Muscle of leg (tissue), 11 donors: ENCODE results near the gene ZMAT5. TPM values are rescaled to one million over a fixed set of nuclear protein-coding genes. Genes with fewer than 3 reads are reported as not detected.
"Not testable (repeated sequence)": the region's sequence is repeated elsewhere in the genome, so short reads cannot be mapped to it uniquely, and the experiment has no call there.

Source experiments
- DNase-seq: peaks from one replicate; pipeline ENCODE4 v3.0.0; 2013
- H3K27ac ChIP-seq: one replicate; pipeline ENCODE4 v1.5.1; 2013; ENCODE audit warnings: mild to moderate bottlenecking, low read length, control low read depth
- H3K27me3 ChIP-seq: one replicate; pipeline ENCODE4 v1.6.1; 2013; ENCODE audit warnings: low read length; ENCODE audit not compliant: control insufficient read depth, insufficient read depth
- H3K36me3 ChIP-seq: one replicate; pipeline ENCODE4 v1.6.1; 2013; ENCODE audit warnings: low read length; ENCODE audit not compliant: control insufficient read depth, insufficient read depth
- H3K4me1 ChIP-seq: one replicate; pipeline ENCODE4 v1.6.1; 2013; ENCODE audit warnings: low read length; ENCODE audit not compliant: control insufficient read depth, insufficient read depth
- H3K4me3 ChIP-seq: one replicate; pipeline ENCODE4 v1.5.1; 2013; ENCODE audit warnings: low read length, control low read depth
- H3K9me3 ChIP-seq: replicated peaks from 2 replicates; pipeline ENCODE4 v1.6.1; 2013; ENCODE audit warnings: low read depth, low read length; ENCODE audit not compliant: control insufficient read depth
- WGBS: methylation state at CpG from one replicate; pipeline ENCODE4 v1.1.5; 2013; ENCODE audit warnings: missing lambda C conversion rate; ENCODE audit not compliant: insufficient coverage; 5-methylcytosine and 5-hydroxymethylcytosine counted together
- polyA plus RNA-seq, 8 donors: library from polyadenylated mRNA; unstranded; fragments of 120-200 nt; gene quantifications; one replicate each; pipeline versions ENCODE4 v1.2.1 to v1.2.3, GENCODE V29; 2013; ENCODE audit warnings: inconsistent platforms in 1 of 8, low replicate concordance in 1 of 8; ENCODE audit not compliant: insufficient read length in 8 of 8, insufficient read depth in 1 of 8
- total RNA-seq: library from RNA; stranded (reverse); fragments of 120-200 nt; gene quantifications from one replicate; pipeline ENCODE4 v1.2.4, GENCODE V29; 2013

ZMAT5 gene
- total and polyA plus RNA-seq, 9 donors = 15.4 to 23.5 (median 18.4) TPM

DNA sequence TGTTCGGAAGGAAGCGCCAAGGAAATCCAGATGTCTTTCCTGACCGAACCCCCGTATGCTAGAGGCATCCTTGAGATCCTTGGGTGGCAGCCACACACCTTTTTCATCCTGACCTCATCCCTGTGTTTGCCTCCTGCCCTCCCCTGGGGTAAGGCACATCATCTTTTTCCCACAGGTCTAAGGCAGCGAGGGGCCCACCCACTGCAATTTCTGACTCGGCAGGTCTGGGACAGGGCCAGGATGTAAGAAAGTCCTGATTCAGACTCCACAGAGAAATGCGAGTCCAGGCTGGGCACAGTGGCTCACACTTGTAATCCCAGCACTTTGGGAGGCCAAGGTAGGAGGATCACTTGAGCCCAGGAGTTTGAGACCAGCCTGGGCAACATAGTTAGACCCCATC, 10.5 kb downstream of the ZMAT5 start:
- no peaks in the 10 kb centered on the region for H3K27me3 ChIP-seq
- H3K27ac ChIP-seq = no peak overlapping the region
- 66% methylated on average over 6 of the region's 7 CpGs for WGBS
- no peak overlapping the region for H3K4me3 ChIP-seq
- no peaks in the 10 kb centered on the region for H3K9me3 ChIP-seq
- peaks cover 6% of the 10 kb centered on the region for H3K4me1 ChIP-seq
- no peak for DNase-seq
- no peaks in the 10 kb centered on the region for H3K36me3 ChIP-seq

DNA sequence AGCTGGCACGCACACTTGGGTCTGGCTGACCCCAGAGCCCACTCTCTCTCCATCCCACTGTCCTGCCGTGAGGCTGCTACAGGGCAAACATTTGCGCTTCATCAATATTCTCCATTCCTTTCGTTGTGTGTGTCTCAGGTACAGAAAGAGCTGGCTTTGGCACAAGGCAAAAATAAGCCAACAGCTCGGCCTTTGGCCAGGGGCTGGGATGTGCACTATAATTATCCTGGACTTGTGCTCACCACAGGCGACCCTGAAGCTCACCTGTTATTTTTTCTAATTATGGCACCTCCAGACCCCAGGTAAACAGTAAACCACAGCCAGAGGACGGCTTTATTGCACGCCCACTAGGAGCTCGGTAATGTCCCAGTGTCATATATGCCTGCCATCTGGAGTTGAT, 10.9 kb downstream of the ZMAT5 start:
- Histone ChIP-seq H3K4me3 (no peak overlapping the region), H3K36me3 (no peaks in the 10 kb centered on the region), H3K27me3 (no peaks in the 10 kb centered on the region), H3K27ac (no peak overlapping the region), H3K4me1 (peaks cover 6% of the 10 kb centered on the region), H3K9me3 (no peaks in the 10 kb centered on the region)
- 97% methylated on average over 5 of the region's 9 CpGs for WGBS
- DNase-seq = no peak

DNA sequence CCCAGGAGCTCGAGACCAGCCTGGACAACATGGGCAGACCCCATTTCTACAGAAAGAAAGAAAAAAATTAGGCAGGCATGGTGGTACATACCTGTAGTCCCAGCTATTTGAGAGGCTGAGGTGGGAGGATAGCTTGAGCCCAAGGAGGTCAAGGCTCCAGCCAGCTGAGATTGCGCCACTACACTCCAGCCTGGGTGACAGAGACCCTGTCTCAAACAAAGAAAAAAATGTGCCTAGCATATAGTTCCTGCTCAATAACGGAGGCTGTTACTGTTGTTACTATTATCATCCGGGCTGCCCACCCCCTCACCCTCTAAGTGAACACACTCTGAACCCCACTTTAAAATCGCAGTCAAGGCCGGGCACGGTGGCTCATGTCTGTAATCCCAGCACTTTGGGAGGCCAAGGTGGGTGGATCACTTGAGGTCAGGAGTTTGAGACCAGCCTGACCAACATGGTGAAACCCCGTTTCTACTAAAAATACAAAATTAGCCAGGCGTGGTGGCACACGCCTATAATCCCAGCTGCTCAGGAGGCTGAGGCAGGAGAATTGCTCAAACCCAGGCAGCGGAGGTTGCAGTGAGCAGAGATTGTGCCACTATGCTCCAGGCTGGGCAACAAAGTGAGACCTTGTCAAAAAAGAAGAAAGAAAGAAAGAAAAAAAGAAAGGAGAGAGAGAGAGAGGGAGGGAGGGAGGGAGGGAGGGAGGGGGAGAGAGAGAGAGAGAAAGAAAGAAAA, 12.0 kb downstream of the ZMAT5 start:
- H3K36me3 ChIP-seq, H3K27me3 ChIP-seq, DNase-seq, H3K4me3 ChIP-seq, H3K4me1 ChIP-seq, H3K9me3 ChIP-seq, H3K27ac ChIP-seq: not testable (repeated sequence)
- WGBS = 91% methylated on average over 7 of the region's 11 CpGs

DNA sequence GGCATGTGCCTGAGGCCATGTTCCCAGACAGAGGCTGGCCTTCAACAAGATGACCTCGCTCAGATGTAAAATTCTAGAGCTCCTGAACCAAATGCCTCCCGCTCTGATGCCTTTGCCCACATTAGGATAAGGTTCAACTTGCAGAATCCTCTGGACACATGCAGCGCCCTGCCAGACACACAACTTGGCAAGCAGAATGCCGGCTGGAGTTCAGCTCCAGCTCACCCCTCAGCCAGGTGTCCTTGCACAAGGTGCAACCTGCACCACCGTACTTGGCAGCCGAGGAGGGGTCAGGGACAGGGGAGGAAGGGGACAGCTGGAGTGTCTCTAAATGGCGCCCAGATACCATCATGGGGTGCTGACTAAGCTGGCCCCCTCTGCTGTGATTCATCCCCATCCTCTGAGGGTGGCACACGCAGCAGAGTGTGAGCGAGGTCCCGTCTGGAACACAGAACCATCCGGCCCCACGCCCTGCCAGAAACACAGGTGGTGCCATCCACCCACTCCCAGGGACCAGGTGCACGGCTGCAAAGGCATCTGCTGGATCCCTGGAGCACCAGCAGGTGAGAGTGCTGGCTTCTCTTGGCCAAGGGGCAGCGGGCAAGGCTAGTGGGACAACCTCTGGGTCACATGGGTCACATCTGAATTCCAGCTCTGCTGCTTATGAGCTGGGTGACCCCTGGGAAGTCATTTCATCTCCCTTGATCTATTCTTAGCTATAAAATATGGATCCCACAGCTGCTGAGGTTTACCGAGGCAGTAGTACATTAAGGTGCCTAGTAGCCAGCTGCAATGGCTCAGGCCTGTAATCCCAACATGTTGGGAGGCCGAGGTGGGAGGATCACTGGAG, 12.8 kb downstream of the ZMAT5 start:
- no peak overlapping the region for H3K4me3 ChIP-seq
- H3K36me3 ChIP-seq = peaks cover 10% of the 10 kb centered on the region
- WGBS = 83% methylated on average over 15 of the region's 16 CpGs
- H3K27ac ChIP-seq = no peak overlapping the region
- H3K4me1 ChIP-seq = peaks cover 6% of the 10 kb centered on the region
- no peaks in the 10 kb centered on the region for H3K9me3 ChIP-seq
- DNase-seq = no peak
- H3K27me3 ChIP-seq = no peaks in the 10 kb centered on the region

DNA sequence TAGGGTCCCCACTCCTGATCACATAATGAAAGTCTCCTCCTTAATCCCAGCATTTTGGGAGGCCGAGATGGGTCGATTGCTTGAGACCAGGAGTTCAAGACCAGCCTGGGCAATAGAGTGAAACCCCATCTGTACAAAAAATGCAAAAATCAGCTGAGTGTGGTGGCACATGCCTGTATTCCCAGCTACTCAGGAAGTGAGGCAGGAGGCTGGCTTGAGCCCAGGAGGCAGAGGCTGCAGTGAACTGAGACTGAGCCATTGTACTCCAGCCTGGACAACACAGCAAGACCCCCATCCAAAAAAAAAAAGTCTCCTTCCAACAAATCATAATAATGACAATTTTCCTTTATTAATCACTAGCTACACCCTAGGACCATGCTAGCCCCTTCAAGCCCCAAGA, 15.1 kb downstream of the ZMAT5 start:
- no CpG with 5 or more reads among the region's 2 CpGs for WGBS
- Histone ChIP-seq H3K4me1 (peaks cover 6% of the 10 kb centered on the region), H3K27ac (no peak overlapping the region), H3K4me3 (no peak overlapping the region), H3K27me3 (no peaks in the 10 kb centered on the region), H3K36me3 (peaks cover 30% of the 10 kb centered on the region), H3K9me3 (no peaks in the 10 kb centered on the region)
- no peak for DNase-seq

DNA sequence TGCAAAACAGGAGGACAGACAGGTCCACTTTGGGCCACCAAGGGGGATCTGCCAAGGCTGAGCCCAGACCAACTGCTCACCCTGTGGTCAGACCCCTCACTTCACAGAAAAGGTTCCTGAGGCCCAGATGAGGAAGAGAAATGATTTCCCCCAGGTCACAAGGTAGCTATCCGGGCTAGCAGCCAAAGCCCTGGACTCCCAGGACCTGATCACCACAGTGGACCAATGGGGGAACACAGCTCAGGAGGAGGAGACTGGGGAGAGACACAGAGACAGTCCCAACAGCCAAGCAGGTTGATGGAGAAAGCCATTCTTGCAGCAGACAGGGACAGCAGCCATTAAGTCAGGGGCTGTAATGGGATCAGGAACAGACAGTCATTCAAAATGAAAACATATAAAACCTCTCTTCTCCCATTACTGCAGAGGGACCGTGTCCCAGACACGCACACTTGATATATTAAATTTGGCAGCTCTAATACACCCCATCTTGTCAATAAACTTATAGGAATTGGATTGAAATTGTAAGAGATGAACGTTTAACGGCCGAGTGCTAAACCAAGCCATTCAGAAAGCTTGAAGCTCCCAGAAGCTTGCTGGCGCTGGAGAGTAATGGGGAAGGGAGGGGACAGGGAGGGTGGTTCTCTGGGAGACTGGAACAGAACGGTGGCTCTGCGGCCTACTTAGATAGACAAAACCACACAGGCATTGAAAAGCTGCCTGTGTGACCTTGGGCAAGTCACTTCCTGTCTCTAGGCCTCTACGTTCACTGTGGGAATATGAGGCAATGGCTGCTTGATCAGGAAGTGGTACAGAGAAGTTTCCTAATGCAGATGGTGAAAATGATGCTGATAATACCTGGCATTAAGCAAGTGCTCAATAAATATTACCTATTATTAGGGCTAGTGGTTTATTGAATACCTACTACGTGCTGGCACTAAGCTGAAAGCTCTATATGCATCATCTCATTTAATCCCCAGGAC, 16.0 kb downstream of the ZMAT5 start:
- no peak overlapping the region for H3K27ac ChIP-seq
- DNase-seq = peak; percentile 77
- 56% methylated on average over 4 of the region's 11 CpGs for WGBS

DNA sequence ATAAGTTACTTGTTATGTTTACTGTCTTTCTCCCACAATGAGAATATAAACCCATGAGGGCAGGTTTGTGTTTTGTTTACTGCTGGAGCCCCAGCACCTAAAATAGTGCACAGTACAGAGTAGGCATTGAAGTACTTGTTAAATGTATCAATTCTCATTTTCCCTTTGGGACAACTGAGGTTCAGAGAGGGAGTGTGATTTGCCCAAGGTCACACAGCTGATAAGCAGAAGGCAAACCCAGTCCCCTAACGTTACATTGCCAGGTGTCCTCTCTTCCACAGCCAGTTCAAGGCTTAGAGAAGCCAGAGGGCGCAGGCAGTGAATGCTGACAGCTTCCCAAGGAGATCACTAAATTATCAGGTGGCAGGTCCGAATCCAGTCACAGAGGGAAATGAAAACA, 16.8 kb downstream of the ZMAT5 start:
- H3K27me3 ChIP-seq = no peaks in the 10 kb centered on the region
- H3K27ac ChIP-seq = no peak overlapping the region
- no peaks in the 10 kb centered on the region for H3K9me3 ChIP-seq
- peaks cover 7% of the 10 kb centered on the region for H3K4me1 ChIP-seq
- DNase-seq = no peak
- 100% methylated on average over 2 of the region's 3 CpGs for WGBS
- no peak overlapping the region for H3K4me3 ChIP-seq
- peaks cover 34% of the 10 kb centered on the region for H3K36me3 ChIP-seq

More for the DNA sequence above, 16.0 kb downstream of the ZMAT5 start:
- Histone ChIP-seq H3K4me3 (no peak overlapping the region), H3K9me3 (no peaks in the 10 kb centered on the region), H3K4me1 (peaks cover 3% of the 10 kb centered on the region), H3K27me3 (no peaks in the 10 kb centered on the region), H3K36me3 (peaks cover 32% of the 10 kb centered on the region)

DNA sequence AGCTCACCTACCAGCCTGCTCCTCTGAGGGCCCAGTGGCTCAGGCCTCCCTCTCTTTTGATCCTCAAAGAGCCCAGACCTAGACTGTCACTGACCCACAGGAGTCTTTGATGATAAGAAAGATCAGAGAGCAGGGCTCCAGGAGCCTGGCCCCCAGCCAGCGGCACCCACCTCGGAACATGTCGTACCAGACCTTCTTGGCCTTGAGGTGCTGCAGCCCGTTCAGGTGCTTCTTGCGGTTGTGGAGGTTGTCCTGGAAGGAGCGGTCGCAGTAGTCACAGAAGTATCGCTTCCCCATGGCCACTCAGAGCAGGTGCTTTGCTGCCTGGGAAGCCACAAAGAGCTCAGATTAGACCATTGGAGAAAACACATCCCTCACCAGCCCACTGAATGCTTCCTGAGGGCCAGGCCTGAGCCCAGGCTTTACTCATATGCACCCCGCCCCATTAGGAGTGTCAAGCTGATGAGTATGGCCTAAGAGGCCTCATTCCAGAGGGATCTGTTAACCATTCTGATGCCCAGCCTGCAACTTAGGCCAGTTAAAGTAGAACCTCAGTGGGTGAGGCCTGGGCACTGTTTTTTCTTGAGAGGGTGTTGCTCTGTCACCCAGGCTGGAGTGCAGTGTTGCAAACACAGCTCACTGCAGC, 18.4 kb downstream of the ZMAT5 start:
- no peak for DNase-seq
- WGBS = 89% methylated on average over 8 of the region's 9 CpGs
- H3K36me3 ChIP-seq = peaks cover 34% of the 10 kb centered on the region
- no peaks in the 10 kb centered on the region for H3K27me3 ChIP-seq
- no peaks in the 10 kb centered on the region for H3K9me3 ChIP-seq
- no peak overlapping the region for H3K27ac ChIP-seq
- H3K4me3 ChIP-seq = no peak overlapping the region
- H3K4me1 ChIP-seq = peaks cover 14% of the 10 kb centered on the region

DNA sequence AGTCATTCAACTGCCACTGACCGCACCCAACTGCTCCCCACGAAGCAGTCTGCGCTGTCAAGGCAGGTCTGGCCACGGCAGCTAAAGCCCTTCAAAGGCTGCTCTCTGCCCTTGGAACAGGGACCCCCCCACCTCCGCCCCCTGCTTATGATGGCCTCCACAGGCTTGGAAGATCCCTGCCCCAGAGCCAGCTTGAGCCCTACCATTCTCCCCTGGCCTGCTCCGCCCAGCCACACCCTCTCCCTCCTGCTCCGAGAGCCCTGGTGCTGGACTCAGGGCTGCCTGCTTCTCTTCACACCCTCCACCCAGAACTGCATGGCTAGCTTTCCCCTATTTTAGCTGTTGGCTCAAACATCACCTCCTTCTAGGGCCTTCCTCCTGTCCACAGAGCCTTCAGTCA, 19.0 kb downstream of the ZMAT5 start:
- DNase-seq = no peak
- Histone ChIP-seq H3K4me1 (peaks cover 14% of the 10 kb centered on the region), H3K9me3 (no peaks in the 10 kb centered on the region), H3K27me3 (no peaks in the 10 kb centered on the region), H3K4me3 (no peak overlapping the region), H3K27ac (no peak overlapping the region), H3K36me3 (peaks cover 34% of the 10 kb centered on the region)
- WGBS = 89% methylated on average over 7 of the region's 7 CpGs
